ENCODE data around the gene GSN. TPM values are rescaled to one million over a fixed set of nuclear protein-coding genes. Genes with fewer than 3 reads are reported as not detected.

Gene GSN
- total RNA-seq, 4 donors from 2014 or later, result 3,163 to 12,584 (median 6,723) TPM

DNA sequence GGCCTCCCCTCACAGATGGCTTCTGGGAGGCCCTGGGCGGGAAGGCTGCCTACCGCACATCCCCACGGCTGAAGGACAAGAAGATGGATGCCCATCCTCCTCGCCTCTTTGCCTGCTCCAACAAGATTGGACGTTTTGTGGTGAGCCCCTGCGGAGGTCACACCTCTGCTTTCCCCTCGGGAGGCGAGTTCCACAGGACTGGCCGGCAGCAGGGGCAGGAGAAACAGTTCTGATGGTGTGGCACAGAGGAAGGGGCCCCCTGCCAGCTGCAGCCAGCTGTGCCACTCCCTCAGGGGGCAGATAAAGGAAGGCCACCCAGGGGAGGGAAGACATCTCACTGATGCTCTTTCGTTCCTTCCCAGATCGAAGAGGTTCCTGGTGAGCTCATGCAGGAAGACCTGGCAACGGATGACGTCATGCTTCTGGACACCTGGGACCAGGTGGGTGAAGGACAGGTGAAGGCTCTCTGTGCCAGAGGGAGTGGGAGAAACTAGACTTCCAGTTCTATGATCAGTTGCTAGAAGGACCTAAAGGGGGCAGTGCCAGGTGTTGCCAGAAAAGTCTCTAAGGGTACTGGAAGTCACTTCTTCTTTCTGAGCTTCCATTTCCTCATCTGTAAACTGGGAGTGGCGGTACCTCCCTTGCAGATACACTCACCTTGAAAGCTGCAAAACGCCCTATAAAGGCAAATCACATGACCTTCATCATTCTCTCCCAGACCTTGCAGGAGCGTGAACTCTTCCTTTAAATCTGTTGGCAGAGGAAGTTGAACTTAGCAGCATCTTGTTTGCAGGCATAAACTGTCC is 61.1 kb downstream of the GSN start:
- TF ChIP-seq CTCF (IDR thresholded peaks at IDR 0.05; ENCODE audit: low read depth), result no peak

GRCh38 chr9:121331549-121331948 is 63.6 kb downstream of the GSN start:
- TF ChIP-seq CTCF (IDR thresholded peaks at IDR 0.05; ENCODE audit: low read depth), result no peak

GRCh38 chr9:121331992-121332685 is 64.2 kb downstream of the GSN start:
- no peak for TF ChIP-seq CTCF (IDR thresholded peaks at IDR 0.05; ENCODE audit: low read depth)

DNA sequence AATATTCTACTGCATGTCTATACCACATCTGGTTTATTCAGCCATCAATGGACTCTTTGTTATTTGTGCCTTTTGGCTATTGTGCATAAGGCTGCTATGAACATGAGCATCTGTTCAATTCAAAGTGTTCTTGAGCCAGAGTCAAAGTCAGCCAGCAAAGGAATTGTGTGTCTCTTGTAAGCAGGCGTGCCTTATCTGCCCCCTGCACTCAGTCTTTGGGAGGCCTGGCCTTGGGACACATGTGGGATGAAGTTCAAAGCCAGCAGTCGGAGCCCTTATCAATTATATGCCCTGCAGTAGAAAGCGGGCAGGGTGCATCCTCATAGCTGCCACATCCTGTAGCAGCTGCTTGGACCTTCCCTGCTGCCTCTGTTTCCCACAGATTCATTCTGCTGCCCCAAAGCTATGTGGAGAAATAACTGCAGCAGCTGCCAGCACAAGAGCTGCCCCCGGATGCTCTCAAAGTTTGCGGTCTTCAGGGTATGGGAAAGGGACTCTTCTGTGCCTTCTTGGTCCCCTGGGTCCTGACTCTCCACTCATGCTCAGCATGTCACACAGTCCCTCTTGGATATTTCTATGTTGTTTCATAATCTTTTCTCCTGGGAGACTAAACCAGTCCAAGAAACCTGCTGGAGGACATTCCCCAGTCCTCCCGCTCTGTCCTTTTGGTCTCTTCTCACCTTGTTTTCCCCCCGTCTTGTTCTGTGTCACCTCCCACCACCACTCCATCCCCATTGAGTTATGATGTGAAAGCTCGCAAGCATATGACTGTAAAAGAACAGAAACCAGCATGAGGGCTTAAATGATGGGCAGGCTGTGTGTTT is 66.2 kb downstream of the GSN start:
- no peak for TF ChIP-seq CTCF (IDR thresholded peaks at IDR 0.05; ENCODE audit: low read depth)

- TF ChIP-seq CTCF (IDR thresholded peaks at IDR 0.05; ENCODE audit: low read depth), result no peak
Measured at GRCh38 chr9:121336665-121337064, 68.7 kb downstream of the GSN start.

DNA sequence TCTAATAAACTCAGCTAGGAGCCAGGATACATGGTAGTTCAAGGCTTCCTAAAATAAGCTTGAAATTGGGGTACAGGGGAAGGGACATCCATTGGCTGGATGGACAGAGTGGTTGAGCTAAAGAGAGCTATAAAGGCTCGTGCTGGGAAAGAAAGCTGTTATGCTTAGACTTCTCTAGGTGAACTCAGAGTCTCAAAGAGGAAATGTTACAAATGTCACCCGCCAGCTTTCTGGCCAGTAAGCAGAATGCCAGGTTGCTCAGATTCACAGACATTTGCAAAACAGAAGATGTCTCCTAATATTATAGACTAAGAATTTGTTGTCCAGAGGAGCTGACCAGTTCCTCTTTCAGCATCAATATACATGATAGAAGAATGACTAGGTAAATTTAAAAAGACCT is 71.5 kb downstream of the GSN start:
- no peak for TF ChIP-seq CTCF (IDR thresholded peaks at IDR 0.05; ENCODE audit: low read depth)

All from subcutaneous adipose tissue (tissue), 4 donors.